ENCODE data around the gene CYGB.
"Not testable (repeated sequence)": the region's sequence is repeated elsewhere in the genome, so short reads cannot be mapped to it uniquely, and the experiment has no call there.

Gene CYGB

GRCh38 chr17:76565728-76566612 lies 28.5 kb upstream of the CYGB start:
- Histone ChIP-seq H3K4me3 (ENCODE audit: low read depth, low read length) (no peak overlapping the region), H3K36me3 (ENCODE audit: control insufficient read depth, insufficient read depth, low read length) (peaks cover 36% of the 10 kb centered on the region), H3K4me1 (ENCODE audit: control insufficient read depth, insufficient read depth, low read length) (peaks cover 21% of the 10 kb centered on the region), H3K9me3 (ENCODE audit: control insufficient read depth, insufficient read depth, low read length) (no peaks in the 10 kb centered on the region), H3K27me3 (ENCODE audit: control insufficient read depth, insufficient read depth, low read length) (no peaks in the 10 kb centered on the region), H3K9ac (ENCODE audit: low read depth, low read length) (no peak overlapping the region)

GRCh38 chr17:76564991-76565727 lies 27.6 kb upstream of the CYGB start:
- Histone ChIP-seq H3K36me3 (ENCODE audit: control insufficient read depth, insufficient read depth, low read length) (peaks cover 39% of the 10 kb centered on the region), H3K4me1 (ENCODE audit: control insufficient read depth, insufficient read depth, low read length) (peaks cover 24% of the 10 kb centered on the region)
- H3K4me3 ChIP-seq (ENCODE audit: low read depth, low read length); H3K27me3 ChIP-seq (ENCODE audit: control insufficient read depth, insufficient read depth, low read length); H3K9me3 ChIP-seq (ENCODE audit: control insufficient read depth, insufficient read depth, low read length); H3K9ac ChIP-seq (ENCODE audit: low read depth, low read length): not testable (repeated sequence)

- H3K4me3 ChIP-seq (ENCODE audit: low read depth, low read length); H3K9ac ChIP-seq (ENCODE audit: low read depth, low read length); H3K27me3 ChIP-seq (ENCODE audit: control insufficient read depth, insufficient read depth, low read length); H3K9me3 ChIP-seq (ENCODE audit: control insufficient read depth, insufficient read depth, low read length): not testable (repeated sequence)
- H3K4me1 ChIP-seq (ENCODE audit: control insufficient read depth, insufficient read depth, low read length), result peaks cover 19% of the 10 kb centered on the region
- H3K36me3 ChIP-seq (ENCODE audit: control insufficient read depth, insufficient read depth, low read length), result peaks cover 42% of the 10 kb centered on the region
These were observed 25.9 kb upstream of the CYGB start for GRCh38 chr17:76563359-76563758.

DNA sequence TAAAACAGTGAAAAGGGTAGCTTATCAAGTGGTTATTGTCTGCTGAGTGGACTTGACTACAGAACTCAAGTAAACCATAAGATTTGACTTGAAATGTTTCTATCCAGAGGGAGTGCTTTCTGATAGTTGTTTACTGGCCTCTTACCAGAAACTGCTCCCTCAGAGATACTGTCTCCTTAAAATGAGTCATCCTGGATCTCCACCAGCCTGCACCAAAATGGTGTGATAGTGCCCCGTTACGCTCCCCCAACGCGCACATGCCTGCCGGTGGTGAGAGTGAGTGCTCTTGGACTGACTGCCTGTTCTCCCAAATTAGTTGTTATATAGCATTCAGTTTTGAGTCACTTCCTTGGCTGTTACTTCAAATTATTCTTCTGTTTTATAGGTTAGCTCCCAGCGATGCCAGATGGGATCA lies 25.2 kb upstream of the CYGB start:
- Histone ChIP-seq H3K4me1 (ENCODE audit: control insufficient read depth, insufficient read depth, low read length) (peaks cover 15% of the 10 kb centered on the region), H3K9me3 (ENCODE audit: control insufficient read depth, insufficient read depth, low read length) (no peaks in the 10 kb centered on the region), H3K4me3 (ENCODE audit: low read depth, low read length) (no peak overlapping the region), H3K9ac (ENCODE audit: low read depth, low read length) (no peak overlapping the region), H3K27me3 (ENCODE audit: control insufficient read depth, insufficient read depth, low read length) (no peaks in the 10 kb centered on the region), H3K36me3 (ENCODE audit: control insufficient read depth, insufficient read depth, low read length) (peaks cover 42% of the 10 kb centered on the region)

DNA sequence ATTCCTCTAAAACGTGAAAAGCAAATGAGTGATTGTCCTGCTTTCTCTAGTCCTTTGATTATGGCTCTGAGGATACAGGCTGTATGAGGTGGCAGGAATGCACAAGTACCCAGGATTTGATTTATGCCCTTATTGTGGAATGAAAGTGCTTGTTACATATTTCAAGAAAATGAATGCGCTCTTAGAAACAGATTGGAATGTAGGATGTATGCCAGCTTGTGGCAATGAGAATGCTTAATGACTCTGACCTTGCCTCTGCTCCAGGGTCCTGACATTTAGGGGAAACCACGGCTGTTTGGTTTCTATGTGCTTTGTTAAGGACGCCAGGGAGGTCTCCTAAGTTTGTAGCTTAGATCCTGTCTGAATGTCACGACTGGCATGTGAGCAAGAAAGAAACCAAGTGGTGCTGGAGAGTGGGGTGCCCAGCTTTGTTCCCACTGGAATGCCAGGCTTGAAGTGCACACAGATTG lies 24.3 kb upstream of the CYGB start:
- H3K9me3 ChIP-seq (ENCODE audit: control insufficient read depth, insufficient read depth, low read length), result no peaks in the 10 kb centered on the region
- peaks cover 11% of the 10 kb centered on the region for H3K4me1 ChIP-seq (ENCODE audit: control insufficient read depth, insufficient read depth, low read length)
- H3K4me3 ChIP-seq (ENCODE audit: low read depth, low read length), result no peak overlapping the region
- H3K9ac ChIP-seq (ENCODE audit: low read depth, low read length), result no peak overlapping the region
- H3K27me3 ChIP-seq (ENCODE audit: control insufficient read depth, insufficient read depth, low read length), result no peaks in the 10 kb centered on the region
- H3K36me3 ChIP-seq (ENCODE audit: control insufficient read depth, insufficient read depth, low read length), result peaks cover 42% of the 10 kb centered on the region

DNA sequence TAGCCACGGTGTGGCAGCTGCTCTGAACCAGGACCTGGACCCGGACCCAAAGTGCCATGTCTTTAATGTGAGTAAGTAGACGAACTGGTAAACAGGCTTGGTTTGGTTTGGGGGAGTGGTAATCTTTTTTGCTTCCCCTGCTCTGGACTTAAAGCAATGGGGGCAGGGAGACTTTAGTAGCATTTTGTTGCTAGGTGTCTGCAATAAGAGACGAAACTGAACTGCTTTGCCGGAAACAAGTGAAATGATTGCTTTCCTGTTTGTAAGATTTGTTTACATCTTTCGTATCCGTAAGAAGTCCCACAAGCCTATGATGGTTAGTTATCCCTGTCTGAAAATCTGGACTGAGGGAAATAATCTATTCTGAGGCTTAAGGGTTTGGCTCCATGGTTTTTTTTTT lies 23.8 kb upstream of the CYGB start:
- Histone ChIP-seq H3K36me3 (ENCODE audit: control insufficient read depth, insufficient read depth, low read length) (peaks cover 41% of the 10 kb centered on the region), H3K9me3 (ENCODE audit: control insufficient read depth, insufficient read depth, low read length) (no peaks in the 10 kb centered on the region), H3K4me3 (ENCODE audit: low read depth, low read length) (no peak overlapping the region), H3K4me1 (ENCODE audit: control insufficient read depth, insufficient read depth, low read length) (peaks cover 8% of the 10 kb centered on the region), H3K9ac (ENCODE audit: low read depth, low read length) (no peak overlapping the region), H3K27me3 (ENCODE audit: control insufficient read depth, insufficient read depth, low read length) (no peaks in the 10 kb centered on the region)

DNA sequence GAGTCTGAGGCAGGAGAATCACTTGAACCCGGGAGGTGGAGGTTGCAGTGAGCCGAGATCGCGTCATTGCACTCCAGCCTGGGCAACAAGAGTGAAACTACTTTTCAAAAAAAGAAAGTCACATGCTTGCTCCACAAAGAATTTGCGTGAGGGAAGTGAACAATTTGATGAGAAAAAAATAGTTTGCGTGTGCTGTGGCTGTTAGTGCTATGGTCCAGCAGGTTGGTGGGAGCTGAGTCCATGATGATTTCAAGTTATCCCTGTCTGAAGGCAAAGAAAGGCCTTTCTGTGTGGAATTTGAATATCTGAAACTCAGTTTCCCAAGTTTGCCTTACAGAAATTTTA lies 23.3 kb upstream of the CYGB start:
- no peak overlapping the region for H3K9ac ChIP-seq (ENCODE audit: low read depth, low read length)
- H3K4me3 ChIP-seq (ENCODE audit: low read depth, low read length), result peak overlapping the region; percentile 8
- H3K4me1 ChIP-seq (ENCODE audit: control insufficient read depth, insufficient read depth, low read length), result peaks cover 8% of the 10 kb centered on the region
- H3K9me3 ChIP-seq (ENCODE audit: control insufficient read depth, insufficient read depth, low read length), result no peaks in the 10 kb centered on the region
- H3K27me3 ChIP-seq (ENCODE audit: control insufficient read depth, insufficient read depth, low read length), result no peaks in the 10 kb centered on the region
- H3K36me3 ChIP-seq (ENCODE audit: control insufficient read depth, insufficient read depth, low read length), result peaks cover 36% of the 10 kb centered on the region

- Histone ChIP-seq H3K9ac (ENCODE audit: low read depth, low read length) (peak overlapping the region; percentile 66), H3K9me3 (ENCODE audit: control insufficient read depth, insufficient read depth, low read length) (no peaks in the 10 kb centered on the region)
These were observed 22.7 kb upstream of the CYGB start for GRCh38 chr17:76560036-76560876.

GRCh38 chr17:76559460-76559859 lies 22.0 kb upstream of the CYGB start:
- Histone ChIP-seq H3K36me3 (ENCODE audit: control insufficient read depth, insufficient read depth, low read length) (peaks cover 23% of the 10 kb centered on the region), H3K4me3 (ENCODE audit: low read depth, low read length) (peak overlapping the region; percentile 87)
- not testable (repeated sequence) for H3K27me3 ChIP-seq (ENCODE audit: control insufficient read depth, insufficient read depth, low read length); H3K9ac ChIP-seq (ENCODE audit: low read depth, low read length); H3K4me1 ChIP-seq (ENCODE audit: control insufficient read depth, insufficient read depth, low read length); H3K9me3 ChIP-seq (ENCODE audit: control insufficient read depth, insufficient read depth, low read length)

More at GRCh38 chr17:76560036-76560876, 22.7 kb upstream of the CYGB start:
- H3K27me3 ChIP-seq (ENCODE audit: control insufficient read depth, insufficient read depth, low read length), result no peaks in the 10 kb centered on the region
- peaks cover 31% of the 10 kb centered on the region for H3K36me3 ChIP-seq (ENCODE audit: control insufficient read depth, insufficient read depth, low read length)
- peaks cover 8% of the 10 kb centered on the region for H3K4me1 ChIP-seq (ENCODE audit: control insufficient read depth, insufficient read depth, low read length)
- H3K4me3 ChIP-seq (ENCODE audit: low read depth, low read length), result peak overlapping the region; percentile 87

DNA sequence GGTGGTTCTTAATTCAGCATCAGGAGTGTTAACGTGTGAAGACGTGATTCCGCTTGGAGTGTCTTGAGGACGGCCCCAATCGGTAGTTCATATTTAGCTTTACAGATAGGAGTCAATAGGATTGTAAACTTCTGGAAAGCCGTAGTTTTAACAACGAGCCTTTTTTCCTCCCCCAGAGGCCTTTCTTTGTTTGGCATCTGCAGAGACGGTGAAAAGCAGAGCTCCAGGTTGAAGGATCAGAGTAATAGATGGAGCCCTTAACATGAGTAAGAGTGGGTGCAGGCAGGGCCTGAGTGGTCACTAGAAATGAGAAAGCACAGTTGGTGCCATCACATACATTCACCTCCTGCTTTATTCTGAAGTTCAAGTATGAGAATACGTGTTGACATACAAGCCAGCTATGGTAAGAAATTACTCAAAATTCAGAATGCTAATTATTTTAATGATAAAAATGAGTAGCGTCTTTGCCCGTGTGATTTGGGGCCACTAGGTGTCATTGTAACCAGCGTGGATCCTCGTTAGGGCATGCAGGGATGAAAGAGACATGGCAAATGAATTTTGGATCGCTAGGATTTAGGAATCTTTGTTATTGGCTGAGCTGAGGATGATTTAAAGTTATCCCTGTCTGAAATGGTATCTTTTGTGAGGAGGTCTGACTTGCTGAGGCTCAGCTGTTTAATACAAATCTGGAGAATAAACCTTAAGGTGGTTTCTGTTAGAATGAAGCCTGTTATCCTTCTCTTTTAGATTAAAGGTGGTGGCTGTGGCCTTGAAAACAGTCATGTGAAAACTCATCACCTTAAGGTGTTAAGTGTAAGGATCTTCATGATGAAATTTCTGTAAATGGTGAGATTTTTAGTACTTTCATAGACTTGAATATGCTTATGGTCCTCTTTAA lies 20.9 kb upstream of the CYGB start:
- no peaks in the 10 kb centered on the region for H3K9me3 ChIP-seq (ENCODE audit: control insufficient read depth, insufficient read depth, low read length)
- peaks cover 8% of the 10 kb centered on the region for H3K4me1 ChIP-seq (ENCODE audit: control insufficient read depth, insufficient read depth, low read length)

More for the DNA sequence above, 20.9 kb upstream of the CYGB start:
- Histone ChIP-seq H3K4me3 (ENCODE audit: low read depth, low read length) (peak overlapping the region; percentile 87), H3K36me3 (ENCODE audit: control insufficient read depth, insufficient read depth, low read length) (peaks cover 23% of the 10 kb centered on the region), H3K9ac (ENCODE audit: low read depth, low read length) (peak overlapping the region; percentile 99), H3K27me3 (ENCODE audit: control insufficient read depth, insufficient read depth, low read length) (no peaks in the 10 kb centered on the region)

Data from iPS-15b (cell line).